Uterus (tissue), 4 donors: Measurements from ENCODE around the gene PLAAT4. TPM values are rescaled to one million over a fixed set of nuclear protein-coding genes. Genes with fewer than 3 reads are reported as not detected.
"Not testable (repeated sequence)": the region's sequence is repeated elsewhere in the genome, so short reads cannot be mapped to it uniquely, and the experiment has no call there.

ENCODE experiments used
- DNase-seq, 2 donors: peaks; one replicate each; pipeline ENCODE4 v3.0.0-alpha.2; 2019 to 2020
- H3K27ac ChIP-seq, 2 donors: fragments of 200-600 bp; sonication (generic); 1 replicate in 1 of 2; 2 replicates in 1 of 2; pipeline ENCODE4 v1.5.1; 2016 to 2018
- H3K27me3 ChIP-seq, 2 donors: fragments of 200-600 bp; sonication (generic); one replicate each; pipeline ENCODE4 v1.5.1; 2018 to 2019; ENCODE audit warnings: control low read depth in 1 of 2
- H3K36me3 ChIP-seq, 2 donors: fragments of 200-600 bp; sonication (generic); one replicate each; pipeline ENCODE4 v1.5.1; 2019; ENCODE audit warnings: control low read depth in 1 of 2
- H3K4me1 ChIP-seq, 2 donors: fragments of 200-600 bp; sonication (generic); one replicate each; pipeline ENCODE4 v1.5.1; 2018 to 2019; ENCODE audit warnings: control low read depth in 1 of 2
- H3K4me3 ChIP-seq, 2 donors: fragments of 200-600 bp; sonication (generic); 1 replicate in 1 of 2; 2 replicates in 1 of 2; pipeline ENCODE4 v1.5.1; 2018 to 2019; ENCODE audit warnings: mild to moderate bottlenecking in 1 of 2
- H3K9me3 ChIP-seq, 2 donors: fragments of 200-600 bp; sonication (generic); one replicate each; pipeline ENCODE4 v1.5.1; 2019; ENCODE audit warnings: control low read depth in 1 of 2
- POLR2A ChIP-seq, 2 donors: fragments of 450-650 bp; IDR thresholded peaks; one replicate each; pipeline ENCODE4 v1.6.1; 2016; ENCODE audit warnings: antibody characterized with exemption in 2 of 2, mild to moderate bottlenecking in 1 of 2, moderate library complexity in 1 of 2
- intact Hi-C: fragments of 100-400 bp; cut with DNase I; formaldehyde crosslinking; loops from one replicate; pipeline ENCODE4 v1.15.1; 2023; ENCODE audit warnings: low total_unique reads
- total RNA-seq, 4 donors: library from RNA; depleted of rRNA in 3 of 4; stranded (reverse); fragments of >200 nt in 3 of 4; gene quantifications; one replicate each; pipeline versions ENCODE4 v1.1.0 to v1.2.4, GENCODE V29; 2014 to 2023
- TF ChIP-seq, protein P1 (sequence below), 4 experiments: fragments of 200-600 bp in 2 of 4; fragments of 450-650 bp in 2 of 4; sonication (generic) in 2 of 4; IDR thresholded peaks; one replicate each; pipeline ENCODE4 v1.5.1; 2016 to 2019; ENCODE audit warnings: antibody characterized with exemption in 4 of 4, mild to moderate bottlenecking in 2 of 4, moderate library complexity in 1 of 4
- donor health status: DM: yes; HTN: yes; CAD: no.

PLAAT4 gene
- total RNA-seq, 4 donors from 2014 or later: 3.6 to 30.3 (median 22.9) TPM

DNA sequence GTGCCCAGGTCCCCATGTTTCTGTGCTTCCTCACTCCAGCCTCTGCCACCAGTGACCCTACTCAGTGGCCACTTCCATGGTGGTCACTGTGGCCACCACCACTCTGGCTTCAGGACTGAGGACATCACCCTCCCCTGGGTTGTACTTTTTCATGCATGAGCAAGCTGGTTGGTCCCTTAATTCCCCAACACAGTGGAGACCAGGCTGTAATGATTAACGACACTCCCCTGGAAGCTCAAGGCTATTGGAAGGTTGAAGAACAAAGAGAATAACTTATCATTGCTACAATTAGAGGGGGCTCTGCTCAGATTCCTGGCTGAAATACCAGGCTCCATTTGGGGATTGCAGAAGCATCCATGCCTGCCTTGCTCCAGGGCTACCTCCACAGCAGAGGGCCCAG is 10.5 kb downstream of the PLAAT4 start:
- TF ChIP-seq POLR2A (IDR thresholded peaks at IDR 0.05): no peak
- TF ChIP-seq, protein P1, sequence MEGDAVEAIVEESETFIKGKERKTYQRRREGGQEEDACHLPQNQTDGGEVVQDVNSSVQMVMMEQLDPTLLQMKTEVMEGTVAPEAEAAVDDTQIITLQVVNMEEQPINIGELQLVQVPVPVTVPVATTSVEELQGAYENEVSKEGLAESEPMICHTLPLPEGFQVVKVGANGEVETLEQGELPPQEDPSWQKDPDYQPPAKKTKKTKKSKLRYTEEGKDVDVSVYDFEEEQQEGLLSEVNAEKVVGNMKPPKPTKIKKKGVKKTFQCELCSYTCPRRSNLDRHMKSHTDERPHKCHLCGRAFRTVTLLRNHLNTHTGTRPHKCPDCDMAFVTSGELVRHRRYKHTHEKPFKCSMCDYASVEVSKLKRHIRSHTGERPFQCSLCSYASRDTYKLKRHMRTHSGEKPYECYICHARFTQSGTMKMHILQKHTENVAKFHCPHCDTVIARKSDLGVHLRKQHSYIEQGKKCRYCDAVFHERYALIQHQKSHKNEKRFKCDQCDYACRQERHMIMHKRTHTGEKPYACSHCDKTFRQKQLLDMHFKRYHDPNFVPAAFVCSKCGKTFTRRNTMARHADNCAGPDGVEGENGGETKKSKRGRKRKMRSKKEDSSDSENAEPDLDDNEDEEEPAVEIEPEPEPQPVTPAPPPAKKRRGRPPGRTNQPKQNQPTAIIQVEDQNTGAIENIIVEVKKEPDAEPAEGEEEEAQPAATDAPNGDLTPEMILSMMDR (IDR thresholded peaks at IDR 0.05): no peak
- H3K4me3 ChIP-seq: no peak overlapping the region
- no peaks in the 10 kb centered on the region for H3K36me3 ChIP-seq
- H3K9me3 ChIP-seq: no peaks in the 10 kb centered on the region
- intact Hi-C loops: no loop called here
- H3K27ac ChIP-seq: no peak overlapping the region
- no peak for DNase-seq
- no peaks in the 10 kb centered on the region for H3K4me1 ChIP-seq
- no peaks in the 10 kb centered on the region for H3K27me3 ChIP-seq

DNA sequence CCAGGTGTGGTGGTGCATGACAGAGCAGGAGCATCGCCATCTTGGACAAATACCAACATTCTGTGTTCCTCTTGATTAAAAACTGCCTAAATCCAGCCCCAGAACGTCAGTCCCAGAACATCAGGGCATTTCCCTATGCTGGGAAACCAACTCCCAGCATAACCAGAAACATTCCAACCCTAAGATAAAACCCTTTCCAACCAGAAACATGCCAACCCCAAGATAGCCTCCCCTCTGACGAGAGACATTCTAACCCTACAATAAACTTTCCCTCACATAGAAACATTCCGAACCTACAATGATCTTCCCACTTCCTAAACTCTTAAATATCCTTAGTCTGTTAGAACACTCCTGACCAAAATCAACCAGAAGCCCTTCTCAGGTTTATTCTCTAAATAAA is 11.6 kb downstream of the PLAAT4 start:
- no peaks in the 10 kb centered on the region for H3K4me1 ChIP-seq
- intact Hi-C loops: no loop called here
- TF ChIP-seq POLR2A (IDR thresholded peaks at IDR 0.05): no peak
- no peaks in the 10 kb centered on the region for H3K9me3 ChIP-seq
- no peak overlapping the region for H3K27ac ChIP-seq
- DNase-seq: no peak
- H3K27me3 ChIP-seq: no peaks in the 10 kb centered on the region
- no peaks in the 10 kb centered on the region for H3K36me3 ChIP-seq
- no peak overlapping the region for H3K4me3 ChIP-seq

DNA sequence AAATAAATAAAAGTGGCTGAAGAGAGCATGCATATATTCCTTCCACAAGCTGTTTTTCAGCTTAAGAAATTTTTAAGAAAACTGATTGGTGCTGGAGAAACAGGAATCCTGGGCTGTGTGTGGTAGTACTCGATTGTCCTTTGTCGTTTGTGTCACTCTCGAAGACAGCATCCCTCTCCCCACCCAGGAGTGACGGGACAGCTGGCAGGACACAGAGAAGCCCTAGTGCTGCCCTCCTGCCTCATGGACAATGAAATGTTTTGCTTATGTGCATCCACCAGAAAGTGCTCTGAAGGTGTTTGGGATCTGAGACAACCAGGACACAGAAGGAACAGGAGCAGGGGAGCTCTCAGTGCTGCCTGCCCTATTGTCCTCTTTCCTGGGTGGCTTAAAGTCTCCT is 12.8 kb downstream of the PLAAT4 start:
- Histone ChIP-seq H3K27ac (no peak overlapping the region), H3K36me3 (no peaks in the 10 kb centered on the region), H3K9me3 (no peaks in the 10 kb centered on the region), H3K4me3 (no peak overlapping the region), H3K27me3 (no peaks in the 10 kb centered on the region), H3K4me1 (no peaks in the 10 kb centered on the region)
- TF ChIP-seq POLR2A (IDR thresholded peaks at IDR 0.05): no peak
- TF ChIP-seq, protein P1 (IDR thresholded peaks at IDR 0.05): no peak
- DNase-seq: no peak
- intact Hi-C loops: no loop called here

GRCh38 chr11:63550156-63550700 is 13.6 kb downstream of the PLAAT4 start:
- H3K4me1 ChIP-seq, DNase-seq, H3K27me3 ChIP-seq, H3K36me3 ChIP-seq, H3K9me3 ChIP-seq, H3K27ac ChIP-seq, H3K4me3 ChIP-seq, intact Hi-C loops: not testable (repeated sequence)

- intact Hi-C loops: no loop called here
- H3K36me3 ChIP-seq: no peaks in the 10 kb centered on the region
- no peak overlapping the region for H3K4me3 ChIP-seq
- no peaks in the 10 kb centered on the region for H3K9me3 ChIP-seq
- no peak overlapping the region for H3K27ac ChIP-seq
- TF ChIP-seq POLR2A (IDR thresholded peaks at IDR 0.05): no peak
- TF ChIP-seq, protein P1 (IDR thresholded peaks at IDR 0.05): no peak
- H3K4me1 ChIP-seq: no peaks in the 10 kb centered on the region
- DNase-seq: no peak
- H3K27me3 ChIP-seq: no peaks in the 10 kb centered on the region
Observed at GRCh38 chr11:63551091-63551888, 14.7 kb downstream of the PLAAT4 start.

GRCh38 chr11:63551889-63552266 is 15.3 kb downstream of the PLAAT4 start:
- DNase-seq: no peak
- Histone ChIP-seq H3K9me3 (no peaks in the 10 kb centered on the region), H3K27ac (no peak overlapping the region), H3K4me3 (no peak overlapping the region), H3K4me1 (no peaks in the 10 kb centered on the region), H3K36me3 (no peaks in the 10 kb centered on the region), H3K27me3 (no peaks in the 10 kb centered on the region)
- intact Hi-C loops: no loop called here
- TF ChIP-seq, protein P1 (IDR thresholded peaks at IDR 0.05): no peak
